GM23338 (cell line): Measurements from ENCODE around the gene UBR2. TPM values are rescaled to one million over a fixed set of nuclear protein-coding genes. Genes with fewer than 3 reads are reported as not detected.

Experiments
- ATAC-seq: fragments of 200-7000 bp; cut with Tn5 transposase; 3 replicates; pipeline ENCODE4 v1.9.1; 2020
- DNase-seq: peaks from one replicate; pipeline ENCODE4 v3.0.0-alpha.2; 2015; ENCODE audit warnings: low spot score
- H2AFZ ChIP-seq: fragments of 200-600 bp; sonication (generic); 2 replicates; pipeline ENCODE4 v1.8.0; 2016; ENCODE audit warnings: antibody characterized with exemption, mild to moderate bottlenecking, moderate library complexity
- H3F3A ChIP-seq: fragments of 200-600 bp; sonication (generic); replicated peaks from 2 replicates; pipeline ENCODE4 v1.8.0; 2017; ENCODE audit warnings: antibody characterized with exemption, mixed run types, low read depth
- H3K27ac ChIP-seq: fragments of 200-600 bp; sonication (generic); 2 replicates; pipeline ENCODE4 v1.6.1; 2016; ENCODE audit warnings: low read depth
- H3K27me3 ChIP-seq: fragments of 200-600 bp; sonication (generic); 2 replicates; pipeline ENCODE4 v1.8.0; 2016; ENCODE audit warnings: mild to moderate bottlenecking, mixed run types, moderate library complexity; ENCODE audit not compliant: insufficient read depth
- H3K36me3 ChIP-seq: fragments of 200-600 bp; sonication (generic); 2 replicates; pipeline ENCODE4 v1.8.0; 2016; ENCODE audit warnings: mild to moderate bottlenecking; ENCODE audit not compliant: insufficient read depth
- H3K4me1 ChIP-seq: fragments of 200-600 bp; sonication (generic); 2 replicates; pipeline ENCODE4 v1.8.0; 2016; ENCODE audit warnings: mild to moderate bottlenecking, moderate library complexity; ENCODE audit not compliant: insufficient read depth
- H3K4me2 ChIP-seq: fragments of 200-600 bp; sonication (generic); 2 replicates; pipeline ENCODE4 v1.7.1; 2017; ENCODE audit warnings: mixed run types
- H3K4me3 ChIP-seq: fragments of 200-600 bp; sonication (generic); 2 replicates; pipeline ENCODE4 v1.6.1; 2016; ENCODE audit warnings: mixed run types
- H3K79me2 ChIP-seq: fragments of 200-600 bp; sonication (generic); replicated peaks from 2 replicates; pipeline ENCODE4 v1.8.0; 2017; ENCODE audit warnings: mild to moderate bottlenecking; ENCODE audit not compliant: insufficient read depth
- H3K9me2 ChIP-seq: fragments of 200-600 bp; sonication (generic); 2 replicates; pipeline ENCODE4 v1.8.0; 2017; ENCODE audit not compliant: insufficient read depth
- H4K20me1 ChIP-seq: fragments of 200-600 bp; sonication (generic); replicated peaks from 2 replicates; pipeline ENCODE4 v1.8.0; 2017; ENCODE audit warnings: mild to moderate bottlenecking; ENCODE audit not compliant: insufficient read depth
- H3K27ac Mint-ChIP-seq: 2 replicates; pipeline ENCODE4 v1.8.0; 2020; ENCODE audit warnings: inconsistent platforms, mild to moderate bottlenecking, moderate library complexity, mixed read lengths
- H3K27me3 Mint-ChIP-seq: 3 replicates; pipeline ENCODE4 v1.8.0; 2022; ENCODE audit warnings: low read depth, mild to moderate bottlenecking, moderate library complexity, mixed read lengths, inconsistent platforms; ENCODE audit not compliant: insufficient read depth, poor library complexity
- H3K36me3 Mint-ChIP-seq: 3 replicates; pipeline ENCODE4 v1.8.0; 2021; ENCODE audit warnings: low read depth, mild to moderate bottlenecking, inconsistent platforms, moderate library complexity, mixed read lengths
- H3K4me1 Mint-ChIP-seq: 3 replicates; pipeline ENCODE4 v1.8.0; 2020; ENCODE audit warnings: mild to moderate bottlenecking, inconsistent platforms, mixed read lengths
- H3K4me3 Mint-ChIP-seq: 3 replicates; pipeline ENCODE4 v1.8.0; 2021; ENCODE audit warnings: moderate library complexity, mild to moderate bottlenecking, inconsistent platforms, mixed read lengths
- H3K9me3 Mint-ChIP-seq: 3 replicates; pipeline ENCODE4 v1.8.0; 2020; ENCODE audit warnings: moderate library complexity, mild to moderate bottlenecking, inconsistent platforms, mixed read lengths
- CREB1 ChIP-seq: fragments of 250-450 bp; sonication (Bioruptor Pico); IDR thresholded peaks from 2 replicates; pipeline ENCODE4 v1.5.0; 2020; ENCODE audit warnings: low read depth, mild to moderate bottlenecking, moderate library complexity
- EZH2phosphoT487 ChIP-seq: fragments of 200-600 bp; sonication (generic); IDR thresholded peaks from one replicate; pipeline ENCODE4 v1.8.1; 2018; ENCODE audit warnings: antibody characterized with exemption; ENCODE audit not compliant: unreplicated experiment
- NANOG ChIP-seq: IDR thresholded peaks from 2 replicates; pipeline ENCODE4 v1.6.1; 2016; ENCODE audit warnings: antibody characterized with exemption, borderline replicate concordance
- STAT1 ChIP-seq: IDR thresholded peaks from one replicate; pipeline ENCODE4 v1.6.1; 2016; ENCODE audit warnings: antibody characterized with exemption; ENCODE audit not compliant: unreplicated experiment
- polyA plus RNA-seq: library from polyadenylated mRNA; unstranded; fragments of >200 nt; fragmentation: Nextera tagmentation; extraction: Ambion mirVana; gene quantifications from 2 replicates; pipeline ENCODE4 v1.2.1, GENCODE V29; 2016
- total RNA-seq: library from RNA; depleted of rRNA; stranded (reverse); fragments of >200 nt; shearing (Covaris generic); gene quantifications from 2 replicates; pipeline ENCODE4 v1.2.3, GENCODE V29; 2014
- TF ChIP-seq, protein P1 (sequence below), 2 experiments: fragments of 200-600 bp in 1 of 2; sonication (generic) in 1 of 2; conservative IDR thresholded peaks; 2 replicates each; pipeline versions ENCODE4 v1.5.1 to v1.6.1; 2016 to 2017; ENCODE audit warnings: antibody characterized with exemption in 2 of 2, low read depth in 2 of 2, mild to moderate bottlenecking in 2 of 2, moderate library complexity in 1 of 2
- TF ChIP-seq, protein P2 (sequence below): fragments of 250-450 bp; sonication (Bioruptor Pico); IDR thresholded peaks from 2 replicates; pipeline ENCODE4 v1.5.0; 2020; ENCODE audit warnings: mild to moderate bottlenecking, moderate library complexity
- TF ChIP-seq, protein P3 (sequence below): IDR thresholded peaks from 2 replicates; pipeline ENCODE4 v1.6.1; 2016; ENCODE audit warnings: antibody characterized with exemption

Gene UBR2
- total and polyA plus RNA-seq, 2 experiments from 2014 or later = 6.7 to 21.2 TPM

DNA sequence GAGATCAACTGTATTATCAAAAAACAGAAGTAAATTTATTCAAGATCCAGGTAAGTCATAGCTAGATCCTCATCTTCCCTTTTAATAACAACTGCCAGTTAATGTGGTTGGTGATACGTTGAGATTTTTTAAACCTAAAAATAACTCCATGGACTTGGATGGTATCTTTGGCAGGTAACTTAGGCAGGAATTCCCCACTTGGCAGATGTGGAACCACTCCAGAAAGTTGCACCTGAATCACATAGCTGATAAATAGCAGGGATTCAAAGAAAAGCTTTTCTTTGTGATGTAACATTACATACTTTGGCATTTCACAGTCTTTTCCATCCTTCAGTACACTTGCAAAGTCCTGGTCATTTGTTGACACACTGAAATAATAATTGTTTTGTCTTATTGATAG is 96.0 kb downstream of the UBR2 start (continued):
- TF ChIP-seq, protein P1, sequence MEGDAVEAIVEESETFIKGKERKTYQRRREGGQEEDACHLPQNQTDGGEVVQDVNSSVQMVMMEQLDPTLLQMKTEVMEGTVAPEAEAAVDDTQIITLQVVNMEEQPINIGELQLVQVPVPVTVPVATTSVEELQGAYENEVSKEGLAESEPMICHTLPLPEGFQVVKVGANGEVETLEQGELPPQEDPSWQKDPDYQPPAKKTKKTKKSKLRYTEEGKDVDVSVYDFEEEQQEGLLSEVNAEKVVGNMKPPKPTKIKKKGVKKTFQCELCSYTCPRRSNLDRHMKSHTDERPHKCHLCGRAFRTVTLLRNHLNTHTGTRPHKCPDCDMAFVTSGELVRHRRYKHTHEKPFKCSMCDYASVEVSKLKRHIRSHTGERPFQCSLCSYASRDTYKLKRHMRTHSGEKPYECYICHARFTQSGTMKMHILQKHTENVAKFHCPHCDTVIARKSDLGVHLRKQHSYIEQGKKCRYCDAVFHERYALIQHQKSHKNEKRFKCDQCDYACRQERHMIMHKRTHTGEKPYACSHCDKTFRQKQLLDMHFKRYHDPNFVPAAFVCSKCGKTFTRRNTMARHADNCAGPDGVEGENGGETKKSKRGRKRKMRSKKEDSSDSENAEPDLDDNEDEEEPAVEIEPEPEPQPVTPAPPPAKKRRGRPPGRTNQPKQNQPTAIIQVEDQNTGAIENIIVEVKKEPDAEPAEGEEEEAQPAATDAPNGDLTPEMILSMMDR (conservative IDR thresholded peaks at IDR 0.05; ENCODE audit: low read depth in 2 of 2) = no peak

DNA sequence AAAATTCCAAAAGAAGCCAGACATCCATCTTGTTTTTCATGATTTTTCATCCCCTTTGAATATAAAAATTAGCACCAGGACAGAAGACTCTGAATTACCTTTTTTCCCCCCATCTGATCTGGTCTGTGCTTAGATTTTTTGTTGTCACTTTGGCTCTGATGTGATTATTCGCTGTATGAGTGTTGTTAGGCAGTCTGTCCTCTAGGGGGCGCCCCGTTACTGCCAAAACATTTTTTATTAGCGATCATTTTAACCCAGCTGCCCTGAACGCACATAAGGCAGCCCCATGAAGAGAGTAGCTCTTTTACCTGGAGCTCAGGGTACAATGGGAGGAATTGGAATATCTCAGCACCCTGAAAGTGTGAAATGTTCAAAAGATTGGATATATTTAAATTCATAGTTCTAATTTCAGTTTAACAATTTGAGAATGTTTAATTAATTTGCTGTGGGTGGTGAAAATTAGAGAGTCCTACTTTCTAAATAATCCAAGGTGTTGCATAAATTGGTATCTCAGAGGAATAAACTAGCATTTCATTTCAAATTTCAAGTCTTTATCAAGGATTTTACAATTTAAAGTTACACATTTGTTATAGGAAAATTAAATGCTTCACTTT is 97.8 kb downstream of the UBR2 start:
- H3K4me2 ChIP-seq = no peak overlapping the region
- Mint-ChIP-seq H3K27me3 (no peaks in the 10 kb centered on the region), H3K27ac (no peak overlapping the region; the same call in 1 of the 2 replicates), H3K9me3 (no peaks in the 10 kb centered on the region), H3K4me1 (no peaks in the 10 kb centered on the region), H3K36me3 (peaks cover 45% of the 10 kb centered on the region), H3K4me3 (no peak overlapping the region)
- H3K79me2 ChIP-seq = no peaks in the 10 kb centered on the region
- H3K4me1 ChIP-seq = no peaks in the 10 kb centered on the region
- no peaks in the 10 kb centered on the region for H3K27me3 ChIP-seq
- DNase-seq (peak; percentile 81), ATAC-seq (peak; percentile 85)
- no peaks in the 10 kb centered on the region for H3K9me2 ChIP-seq
- no peaks in the 10 kb centered on the region for H3F3A ChIP-seq
- no peak for TF ChIP-seq CREB1 (CRISPR knock-in tag)
- TF ChIP-seq EZH2phosphoT487 = no peak
- TF ChIP-seq, protein P1 (conservative IDR thresholded peaks at IDR 0.05; ENCODE audit: low read depth in 2 of 2) = peak; percentile 87 to 99
- H4K20me1 ChIP-seq = no peaks in the 10 kb centered on the region; the same call in 1 of the 2 replicates
- no peak overlapping the region for H3K4me3 ChIP-seq
- no peak overlapping the region for H2AFZ ChIP-seq
- H3K27ac ChIP-seq = no peak overlapping the region
- H3K36me3 ChIP-seq = peaks cover 38% of the 10 kb centered on the region

DNA sequence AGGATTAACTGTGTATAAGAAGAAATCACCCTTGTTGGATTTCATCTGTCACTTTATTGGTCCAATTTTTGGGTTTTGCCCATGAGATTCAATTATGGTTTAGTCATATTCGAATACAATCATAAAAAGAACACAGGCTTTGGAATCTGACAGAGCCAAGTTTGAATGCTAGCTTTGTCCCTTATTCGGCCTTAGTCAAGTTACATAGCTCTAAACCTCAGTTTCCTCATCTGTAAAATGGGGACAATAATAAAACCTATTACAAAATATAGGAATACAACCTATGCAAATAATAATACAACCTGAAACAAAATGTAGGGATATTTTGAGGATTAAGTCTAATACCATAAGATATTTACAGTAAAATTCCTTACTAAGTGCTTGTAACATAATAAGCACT is 100.9 kb downstream of the UBR2 start:
- H3K4me1 ChIP-seq = no peaks in the 10 kb centered on the region
- H3K27me3 Mint-ChIP-seq = no peaks in the 10 kb centered on the region
- TF ChIP-seq NANOG (no peak), STAT1 (no peak), EZH2phosphoT487 (no peak)
- TF ChIP-seq, protein P2, sequence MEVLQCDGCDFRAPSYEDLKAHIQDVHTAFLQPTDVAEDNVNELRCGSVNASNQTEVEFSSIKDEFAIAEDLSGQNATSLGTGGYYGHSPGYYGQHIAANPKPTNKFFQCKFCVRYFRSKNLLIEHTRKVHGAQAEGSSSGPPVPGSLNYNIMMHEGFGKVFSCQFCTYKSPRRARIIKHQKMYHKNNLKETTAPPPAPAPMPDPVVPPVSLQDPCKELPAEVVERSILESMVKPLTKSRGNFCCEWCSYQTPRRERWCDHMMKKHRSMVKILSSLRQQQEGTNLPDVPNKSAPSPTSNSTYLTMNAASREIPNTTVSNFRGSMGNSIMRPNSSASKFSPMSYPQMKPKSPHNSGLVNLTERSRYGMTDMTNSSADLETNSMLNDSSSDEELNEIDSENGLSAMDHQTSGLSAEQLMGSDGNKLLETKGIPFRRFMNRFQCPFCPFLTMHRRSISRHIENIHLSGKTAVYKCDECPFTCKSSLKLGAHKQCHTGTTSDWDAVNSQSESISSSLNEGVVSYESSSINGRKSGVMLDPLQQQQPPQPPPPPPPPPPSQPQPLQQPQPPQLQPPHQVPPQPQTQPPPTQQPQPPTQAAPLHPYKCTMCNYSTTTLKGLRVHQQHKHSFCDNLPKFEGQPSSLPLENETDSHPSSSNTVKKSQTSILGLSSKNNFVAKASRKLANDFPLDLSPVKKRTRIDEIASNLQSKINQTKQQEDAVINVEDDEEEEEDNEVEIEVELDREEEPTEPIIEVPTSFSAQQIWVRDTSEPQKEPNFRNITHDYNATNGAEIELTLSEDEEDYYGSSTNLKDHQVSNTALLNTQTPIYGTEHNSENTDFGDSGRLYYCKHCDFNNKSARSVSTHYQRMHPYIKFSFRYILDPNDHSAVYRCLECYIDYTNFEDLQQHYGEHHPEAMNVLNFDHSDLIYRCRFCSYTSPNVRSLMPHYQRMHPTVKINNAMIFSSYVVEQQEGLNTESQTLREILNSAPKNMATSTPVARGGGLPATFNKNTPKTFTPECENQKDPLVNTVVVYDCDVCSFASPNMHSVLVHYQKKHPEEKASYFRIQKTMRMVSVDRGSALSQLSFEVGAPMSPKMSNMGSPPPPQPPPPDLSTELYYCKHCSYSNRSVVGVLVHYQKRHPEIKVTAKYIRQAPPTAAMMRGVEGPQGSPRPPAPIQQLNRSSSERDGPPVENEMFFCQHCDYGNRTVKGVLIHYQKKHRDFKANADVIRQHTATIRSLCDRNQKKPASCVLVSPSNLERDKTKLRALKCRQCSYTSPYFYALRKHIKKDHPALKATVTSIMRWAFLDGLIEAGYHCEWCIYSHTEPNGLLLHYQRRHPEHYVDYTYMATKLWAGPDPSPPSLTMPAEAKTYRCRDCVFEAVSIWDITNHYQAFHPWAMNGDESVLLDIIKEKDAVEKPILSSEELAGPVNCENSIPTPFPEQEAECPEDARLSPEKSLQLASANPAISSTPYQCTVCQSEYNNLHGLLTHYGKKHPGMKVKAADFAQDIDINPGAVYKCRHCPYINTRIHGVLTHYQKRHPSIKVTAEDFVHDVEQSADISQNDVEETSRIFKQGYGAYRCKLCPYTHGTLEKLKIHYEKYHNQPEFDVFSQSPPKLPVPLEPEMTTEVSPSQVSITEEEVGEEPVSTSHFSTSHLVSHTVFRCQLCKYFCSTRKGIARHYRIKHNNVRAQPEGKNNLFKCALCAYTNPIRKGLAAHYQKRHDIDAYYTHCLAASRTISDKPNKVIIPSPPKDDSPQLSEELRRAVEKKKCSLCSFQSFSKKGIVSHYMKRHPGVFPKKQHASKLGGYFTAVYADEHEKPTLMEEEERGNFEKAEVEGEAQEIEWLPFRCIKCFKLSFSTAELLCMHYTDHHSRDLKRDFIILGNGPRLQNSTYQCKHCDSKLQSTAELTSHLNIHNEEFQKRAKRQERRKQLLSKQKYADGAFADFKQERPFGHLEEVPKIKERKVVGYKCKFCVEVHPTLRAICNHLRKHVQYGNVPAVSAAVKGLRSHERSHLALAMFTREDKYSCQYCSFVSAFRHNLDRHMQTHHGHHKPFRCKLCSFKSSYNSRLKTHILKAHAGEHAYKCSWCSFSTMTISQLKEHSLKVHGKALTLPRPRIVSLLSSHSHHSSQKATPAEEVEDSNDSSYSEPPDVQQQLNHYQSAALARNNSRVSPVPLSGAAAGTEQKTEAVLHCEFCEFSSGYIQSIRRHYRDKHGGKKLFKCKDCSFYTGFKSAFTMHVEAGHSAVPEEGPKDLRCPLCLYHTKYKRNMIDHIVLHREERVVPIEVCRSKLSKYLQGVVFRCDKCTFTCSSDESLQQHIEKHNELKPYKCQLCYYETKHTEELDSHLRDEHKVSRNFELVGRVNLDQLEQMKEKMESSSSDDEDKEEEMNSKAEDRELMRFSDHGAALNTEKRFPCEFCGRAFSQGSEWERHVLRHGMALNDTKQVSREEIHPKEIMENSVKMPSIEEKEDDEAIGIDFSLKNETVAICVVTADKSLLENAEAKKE (CRISPR knock-in tag) = no peak
- TF ChIP-seq, protein P3, sequence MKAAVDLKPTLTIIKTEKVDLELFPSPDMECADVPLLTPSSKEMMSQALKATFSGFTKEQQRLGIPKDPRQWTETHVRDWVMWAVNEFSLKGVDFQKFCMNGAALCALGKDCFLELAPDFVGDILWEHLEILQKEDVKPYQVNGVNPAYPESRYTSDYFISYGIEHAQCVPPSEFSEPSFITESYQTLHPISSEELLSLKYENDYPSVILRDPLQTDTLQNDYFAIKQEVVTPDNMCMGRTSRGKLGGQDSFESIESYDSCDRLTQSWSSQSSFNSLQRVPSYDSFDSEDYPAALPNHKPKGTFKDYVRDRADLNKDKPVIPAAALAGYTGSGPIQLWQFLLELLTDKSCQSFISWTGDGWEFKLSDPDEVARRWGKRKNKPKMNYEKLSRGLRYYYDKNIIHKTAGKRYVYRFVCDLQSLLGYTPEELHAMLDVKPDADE = no peak

More for the DNA sequence above, 100.9 kb downstream of the UBR2 start:
- DNase-seq (no peak), ATAC-seq (no peak)
- Histone ChIP-seq H3F3A (no peaks in the 10 kb centered on the region), H3K4me3 (no peak overlapping the region), H3K27ac (no peak overlapping the region), H3K79me2 (no peaks in the 10 kb centered on the region), H3K4me2 (no peak overlapping the region), H3K9me2 (no peaks in the 10 kb centered on the region), H3K36me3 (peaks cover 23% of the 10 kb centered on the region), H4K20me1 (no peaks in the 10 kb centered on the region), H2AFZ (no peak overlapping the region), H3K27me3 (no peaks in the 10 kb centered on the region)
- Mint-ChIP-seq H3K36me3 (peaks cover 34% of the 10 kb centered on the region; the same call in 2 of the 3 replicates), H3K4me1 (no peaks in the 10 kb centered on the region), H3K27ac (no peak overlapping the region), H3K4me3 (no peak overlapping the region), H3K9me3 (no peaks in the 10 kb centered on the region)
